ENCODE data around the gene HOXC5. TPM values are rescaled to one million over a fixed set of nuclear protein-coding genes. Genes with fewer than 3 reads are reported as not detected.

The HOXC5 gene
- total and polyA plus RNA-seq, 8 donors = 0.25 to 1.3 TPM; not detected in 6

- Histone ChIP-seq H3K4me3 (no peak overlapping the region), H3K27ac (no peak overlapping the region)
Observed at GRCh38 chr12:53998900-53999236, 34.0 kb upstream of the HOXC5 start.

DNA sequence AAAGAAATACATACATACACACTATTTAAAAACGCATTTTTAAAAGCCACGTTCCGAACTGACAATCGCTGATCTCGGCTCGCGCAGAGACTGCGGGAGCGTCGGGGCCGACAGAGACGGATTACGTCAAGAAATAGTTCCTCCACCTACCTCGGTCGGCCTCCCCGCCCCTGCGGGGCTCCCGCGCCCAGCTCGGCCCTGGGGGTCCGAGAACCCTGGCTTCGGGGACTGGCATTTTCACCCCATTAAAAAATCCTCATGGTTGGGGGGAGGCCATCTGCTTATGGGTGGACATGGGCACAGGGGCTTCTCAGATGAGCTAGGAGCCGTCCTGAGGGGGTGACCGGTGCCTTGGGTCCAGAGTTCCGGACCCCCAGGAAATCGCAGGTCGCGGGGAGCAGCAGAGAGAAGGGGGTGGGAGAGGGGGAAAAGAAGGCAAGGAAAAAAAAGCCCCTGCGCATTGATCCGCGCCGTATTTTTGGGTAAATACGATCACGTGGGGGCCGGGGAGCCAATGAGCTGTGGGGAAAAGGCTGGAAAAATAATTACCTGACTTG, 33.2 kb upstream of the HOXC5 start:
- Histone ChIP-seq H3K4me3 (peak overlapping the region; percentile 9 to 39 (median 22)), H3K4me1 (peaks cover 26 to 47% (median 44%) of the 10 kb centered on the region in 4 donors), H3K36me3 (no peaks in the 10 kb centered on the region), H3K27ac (no peak overlapping the region), H3K27me3 (peaks cover 65 to 100% (median 100%) of the 10 kb centered on the region in 3 donors), H3K9me3 (no peaks in the 10 kb centered on the region)
- TF ChIP-seq, protein P1, sequence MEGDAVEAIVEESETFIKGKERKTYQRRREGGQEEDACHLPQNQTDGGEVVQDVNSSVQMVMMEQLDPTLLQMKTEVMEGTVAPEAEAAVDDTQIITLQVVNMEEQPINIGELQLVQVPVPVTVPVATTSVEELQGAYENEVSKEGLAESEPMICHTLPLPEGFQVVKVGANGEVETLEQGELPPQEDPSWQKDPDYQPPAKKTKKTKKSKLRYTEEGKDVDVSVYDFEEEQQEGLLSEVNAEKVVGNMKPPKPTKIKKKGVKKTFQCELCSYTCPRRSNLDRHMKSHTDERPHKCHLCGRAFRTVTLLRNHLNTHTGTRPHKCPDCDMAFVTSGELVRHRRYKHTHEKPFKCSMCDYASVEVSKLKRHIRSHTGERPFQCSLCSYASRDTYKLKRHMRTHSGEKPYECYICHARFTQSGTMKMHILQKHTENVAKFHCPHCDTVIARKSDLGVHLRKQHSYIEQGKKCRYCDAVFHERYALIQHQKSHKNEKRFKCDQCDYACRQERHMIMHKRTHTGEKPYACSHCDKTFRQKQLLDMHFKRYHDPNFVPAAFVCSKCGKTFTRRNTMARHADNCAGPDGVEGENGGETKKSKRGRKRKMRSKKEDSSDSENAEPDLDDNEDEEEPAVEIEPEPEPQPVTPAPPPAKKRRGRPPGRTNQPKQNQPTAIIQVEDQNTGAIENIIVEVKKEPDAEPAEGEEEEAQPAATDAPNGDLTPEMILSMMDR (IDR thresholded peaks at IDR 0.05) = no peak
- TF ChIP-seq EP300 (IDR thresholded peaks at IDR 0.05) = no peak
- TF ChIP-seq POLR2A (IDR thresholded peaks at IDR 0.05) = no peak
- TF ChIP-seq POLR2AphosphoS5 (IDR thresholded peaks at IDR 0.05) = no peak
- WGBS, 5 donors = 3 to 7% (median 6%) methylated on average over 16 to 35 of the region's 35 CpGs
- intact Hi-C loops (cut with DNase I; ENCODE audit: low total_unique reads) = no loop called here
- DNase-seq = no peak

More at GRCh38 chr12:53998900-53999236, 34.0 kb upstream of the HOXC5 start:
- 10 to 16% (median 12%) methylated on average over 13 of the region's 13 CpGs for WGBS, 5 donors
- Histone ChIP-seq H3K4me1 (peaks cover 33 to 54% (median 52%) of the 10 kb centered on the region in 4 donors), H3K36me3 (no peaks in the 10 kb centered on the region), H3K27me3 (peaks cover 69 to 100% (median 100%) of the 10 kb centered on the region in 3 donors), H3K9me3 (no peaks in the 10 kb centered on the region)
- no peak for DNase-seq
- no peak for TF ChIP-seq POLR2A (IDR thresholded peaks at IDR 0.05)
- intact Hi-C loops (cut with DNase I; ENCODE audit: low total_unique reads) = no loop called here

DNA sequence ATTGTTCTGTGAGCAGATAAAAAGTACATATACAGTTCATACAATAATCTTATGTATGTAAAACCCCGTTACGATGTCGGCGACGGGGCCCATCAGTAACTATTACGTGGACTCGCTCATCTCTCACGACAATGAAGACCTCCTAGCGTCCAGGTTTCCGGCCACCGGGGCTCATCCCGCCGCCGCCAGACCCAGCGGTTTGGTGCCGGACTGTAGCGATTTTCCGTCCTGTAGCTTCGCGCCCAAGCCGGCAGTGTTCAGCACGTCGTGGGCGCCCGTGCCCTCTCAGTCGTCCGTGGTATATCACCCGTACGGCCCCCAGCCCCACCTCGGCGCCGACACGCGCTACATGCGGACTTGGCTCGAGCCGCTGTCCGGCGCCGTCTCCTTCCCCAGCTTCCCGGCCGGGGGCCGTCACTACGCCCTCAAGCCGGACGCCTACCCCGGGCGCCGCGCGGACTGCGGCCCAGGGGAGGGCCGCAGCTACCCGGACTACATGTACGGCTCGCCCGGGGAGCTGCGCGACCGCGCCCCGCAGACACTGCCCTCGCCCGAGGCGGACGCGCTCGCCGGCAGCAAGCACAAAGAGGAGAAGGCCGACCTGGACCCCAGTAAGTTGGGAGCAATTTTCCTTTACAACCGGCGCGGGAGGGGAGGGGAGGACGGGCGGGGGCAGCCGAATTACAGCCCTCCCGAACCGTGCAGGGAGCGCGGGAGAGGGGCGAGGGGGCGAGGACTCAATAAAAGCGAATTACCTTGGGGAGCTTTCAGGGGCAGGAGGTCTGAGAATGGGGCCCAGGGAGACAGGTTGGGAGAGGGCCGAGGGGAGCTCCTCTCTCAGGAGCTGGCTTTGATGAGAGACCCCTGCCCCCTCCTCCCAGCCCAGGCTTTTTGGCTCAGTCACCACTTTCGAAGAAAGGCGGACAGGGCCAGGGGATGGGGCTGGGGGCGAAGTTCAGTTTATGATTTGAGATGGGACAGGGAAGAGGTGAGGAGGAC, 32.4 kb upstream of the HOXC5 start, which contains the start of gene HOXC9:
Gene HOXC9, plus strand, starts transcription at position 46 of the 999 bp plus-strand sequence. Its CDS starts 28 bp downstream, at position 74.
- intact Hi-C loops (cut with DNase I; ENCODE audit: low total_unique reads) = no loop called here
- no peak within 1 kb of the TSS for H3K27ac ChIP-seq
- peaks cover 65 to 100% (median 100%) of the 10 kb centered on the region in 3 donors for H3K27me3 ChIP-seq
- H3K36me3 ChIP-seq = no peaks in the 10 kb centered on the region
- TF ChIP-seq, protein P1 (IDR thresholded peaks at IDR 0.05) = no peak
- no peak for TF ChIP-seq POLR2A (IDR thresholded peaks at IDR 0.05)
- TF ChIP-seq POLR2AphosphoS5 (IDR thresholded peaks at IDR 0.05) = no peak
- TF ChIP-seq EP300 (IDR thresholded peaks at IDR 0.05) = no peak
- H3K9me3 ChIP-seq = no peaks in the 10 kb centered on the region
- peaks cover 19 to 41% (median 37%) of the 10 kb centered on the region in 4 donors for H3K4me1 ChIP-seq
- no peak for DNase-seq
- 2 to 13% (median 5%) methylated on average over 73 to 87 of the region's 87 CpGs for WGBS, 5 donors
- peak within 1 kb of the TSS; percentile 9 to 39 (median 22) for H3K4me3 ChIP-seq

- DNase-seq = no peak
- Histone ChIP-seq H3K27ac (no peak overlapping the region), H3K27me3 (peaks cover 59 to 100% (median 100%) of the 10 kb centered on the region in 3 donors), H3K36me3 (no peaks in the 10 kb centered on the region), H3K4me1 (peaks cover 16 to 41% (median 34%) of the 10 kb centered on the region in 4 donors), H3K4me3 (no peak overlapping the region), H3K9me3 (no peaks in the 10 kb centered on the region)
- intact Hi-C loops (cut with DNase I; ENCODE audit: low total_unique reads) = no loop called here
- TF ChIP-seq, protein P1 (IDR thresholded peaks at IDR 0.05) = no peak
- TF ChIP-seq EP300 (IDR thresholded peaks at IDR 0.05) (no peak), POLR2AphosphoS5 (IDR thresholded peaks at IDR 0.05) (no peak), POLR2A (IDR thresholded peaks at IDR 0.05) (no peak)
- 20 to 32% (median 24%) methylated on average over 8 of the region's 8 CpGs for WGBS, 5 donors
Observed at GRCh38 chr12:54001283-54002187, 31.3 kb upstream of the HOXC5 start.
